Left forelimb (tissue), 1 donor: ENCODE measurements around the gene DEFB115.
"Not testable (repeated sequence)": the region's sequence is repeated elsewhere in the genome, so short reads cannot be mapped to it uniquely, and the experiment has no call there.

Experiments
- DNase-seq: peaks from one replicate; pipeline ENCODE4 v3.0.0-alpha.2; 2018; ENCODE audit warnings: low spot score

DEFB115 gene, protein sequence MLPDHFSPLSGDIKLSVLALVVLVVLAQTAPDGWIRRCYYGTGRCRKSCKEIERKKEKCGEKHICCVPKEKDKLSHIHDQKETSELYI

GRCh38 chr20:31257364-31257763, at the start of gene DEFB115:
TSS of gene DEFB115 (plus strand) at chr20:31257664. CDS start at chr20:31257664, 0 bp downstream.
- DNase-seq = no peak

- no peak for DNase-seq
Measured at GRCh38 chr20:31236953-31237352, 20.5 kb upstream of the DEFB115 start.

- DNase-seq = no peak
Measured at GRCh38 chr20:31237763-31238162, 19.7 kb upstream of the DEFB115 start.

- DNase-seq = no peak
Measured at GRCh38 chr20:31239139-31239538, 18.3 kb upstream of the DEFB115 start.

GRCh38 chr20:31256959-31257358, 505 bp upstream of the DEFB115 start:
- DNase-seq = no peak

GRCh38 chr20:31260326-31260932, 3.0 kb downstream of the DEFB115 start:
- no peak for DNase-seq

GRCh38 chr20:31274441-31274840, 17.0 kb downstream of the DEFB115 start:
- no peak for DNase-seq

DNA sequence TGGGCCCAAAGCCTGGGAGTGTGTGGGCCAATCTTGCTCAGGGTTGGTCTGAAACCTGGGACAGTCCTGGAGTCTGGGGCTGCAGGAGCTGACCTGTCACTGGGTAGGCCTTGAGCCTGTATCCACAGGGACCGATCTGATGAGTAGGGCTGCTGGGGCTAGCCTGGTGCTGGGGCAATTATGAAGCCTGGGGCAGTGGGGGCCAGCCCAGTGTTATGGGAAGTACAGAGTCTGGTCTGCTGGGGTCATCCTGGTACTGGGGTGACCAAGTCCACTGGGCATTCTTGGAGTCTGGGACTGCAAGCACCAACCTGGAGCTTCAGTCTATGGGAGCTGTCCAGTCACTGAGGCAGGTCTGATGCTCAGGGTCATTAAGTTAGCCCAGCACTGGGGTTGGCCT, 20.7 kb downstream of the DEFB115 start:
- DNase-seq = no peak

- DNase-seq = not testable (repeated sequence)
Measured at GRCh38 chr20:31284964-31285363, 27.5 kb downstream of the DEFB115 start.

DNA sequence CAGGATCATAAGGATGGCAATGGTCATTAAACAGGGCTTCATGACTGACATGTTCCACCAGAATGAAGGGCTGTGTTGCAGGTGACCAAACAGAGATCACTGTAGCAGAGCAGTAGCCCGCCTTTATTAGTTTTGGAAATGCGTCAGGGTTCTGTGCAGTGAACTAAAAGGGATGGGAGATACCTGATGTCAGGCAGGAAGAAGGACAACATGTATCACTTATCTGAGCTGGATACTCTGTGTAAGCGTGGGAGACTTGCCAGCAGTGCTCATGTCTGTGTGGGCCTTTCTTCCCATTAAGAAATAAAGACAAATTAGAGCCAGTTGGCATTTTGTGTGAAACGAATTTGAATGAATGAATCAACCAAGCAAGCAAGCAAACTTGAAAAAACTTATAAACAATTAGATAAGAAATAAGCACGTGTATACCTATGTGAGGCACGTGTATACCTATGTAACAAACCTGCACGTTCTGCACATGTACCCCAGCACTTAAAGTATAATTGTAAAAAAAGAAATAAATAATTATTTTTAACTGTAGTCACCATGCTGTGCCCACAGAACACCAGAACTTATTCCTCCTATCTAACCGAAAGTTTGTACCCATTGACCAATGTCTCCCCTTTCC, 51.2 kb downstream of the DEFB115 start, which contains the start of gene DEFB116:
DEFB116 (minus strand) TSS at position 51 of the 628 bp plus-strand sequence; CDS start at position 51, 0 bp downstream.
- DNase-seq = no peak
